K562 (cell line): ENCODE data around the gene OR2T10.

Source experiments
- JUND ChIP-seq, 2 experiments: IDR thresholded peaks; 2 replicates in 1 of 2; 3 replicates in 1 of 2; pipeline ENCODE4 v1.6.1; 2011; ENCODE audit warnings: borderline replicate concordance in 2 of 2, low read depth in 2 of 2, low read length in 2 of 2, improper control_type of control experiment in 1 of 2, missing biosample characterization in 1 of 2, missing genetic modification characterization in 1 of 2, missing genetic modification reagents in 1 of 2
- PHF20 ChIP-seq: fragments of 450-650 bp; IDR thresholded peaks from 2 replicates; pipeline ENCODE4 v1.6.1; 2018; ENCODE audit not compliant: partially characterized antibody
- RBM39 ChIP-seq: fragments of 200-400 bp; formaldehyde crosslinking; optimal IDR thresholded peaks from 2 replicates; pipeline ENCODE3; 2018; ENCODE audit warnings: low read depth, low read length

GRCh38 chr1:248592655-248593054 lies 4.8 kb downstream of the OR2T10 start:
- no peak for TF ChIP-seq PHF20
- no peak for TF ChIP-seq JUND (IDR thresholded peaks at IDR 0.05; ENCODE audit: borderline replicate concordance, low read depth, low read length)
- TF ChIP-seq JUND (tag; IDR thresholded peaks at IDR 0.05; ENCODE audit: borderline replicate concordance, low read depth, low read length), result no peak
- no peak for TF ChIP-seq RBM39
